Measurements from ENCODE around the gene INO80D. TPM values are rescaled to one million over a fixed set of nuclear protein-coding genes. Genes with fewer than 3 reads are reported as not detected.

Gene INO80D
- total RNA-seq, 1 experiment from 2014 or later = 46.0 TPM

GRCh38 chr2:205970348-205970747 is 115.6 kb downstream of the INO80D start:
- Histone ChIP-seq H3K18ac (ENCODE audit: insufficient read length, low read depth, low read length) (no peak overlapping the region), H2BK120ac (ENCODE audit: low read depth, low read length, poor library complexity, severe bottlenecking) (no peak overlapping the region), H3K14ac (ENCODE audit: insufficient read depth, low read length) (no peak overlapping the region), H3K79me2 (ENCODE audit: insufficient read depth, low read length) (peaks cover 2% of the 10 kb centered on the region; the same call in 1 of the 2 replicates), H4K8ac (replicated peaks; ENCODE audit: insufficient read length, low read depth, low read length) (no peak overlapping the region), H3K27me3 (ENCODE audit: insufficient read depth, low read length) (no peaks in the 10 kb centered on the region), H3K27ac (ENCODE audit: insufficient read length, low read depth, low read length) (no peak overlapping the region), H3K23me2 (ENCODE audit: insufficient read length, low read depth, low read length, poor library complexity, severe bottlenecking) (no peaks in the 10 kb centered on the region), H3K79me1 (ENCODE audit: insufficient read depth, low read depth, low read length, poor library complexity, severe bottlenecking) (no peaks in the 10 kb centered on the region), H3T11ph (ENCODE audit: low read length) (no peak overlapping the region), H3K4me1 (ENCODE audit: insufficient read depth, low read length) (peaks cover 9% of the 10 kb centered on the region; the same call in 1 of the 2 replicates), H4K20me1 (ENCODE audit: control insufficient read depth, insufficient read depth, insufficient read length) (no peaks in the 10 kb centered on the region), H4K91ac (ENCODE audit: insufficient read length, low read depth, low read length) (no peak overlapping the region), H2BK5ac (ENCODE audit: insufficient read length, low read length) (no peak overlapping the region), H3K4me2 (ENCODE audit: insufficient read depth, insufficient read length, low read length) (no peak overlapping the region), H3K4ac (ENCODE audit: low read depth, low read length) (no peak overlapping the region), H3K56ac (ENCODE audit: insufficient read length, low read depth, low read length) (no peak overlapping the region), H4K5ac (ENCODE audit: insufficient read length, low read depth, low read length) (no peak overlapping the region), H3K9me3 (ENCODE audit: control insufficient read depth, low read depth, low read length) (no peaks in the 10 kb centered on the region), H2BK12ac (ENCODE audit: insufficient read length, low read depth, low read length) (no peak overlapping the region), H3K23ac (ENCODE audit: insufficient read length, low read depth, low read length) (no peak overlapping the region), H2BK15ac (ENCODE audit: low read depth, low read length) (no peak overlapping the region), H2BK20ac (ENCODE audit: low read depth, low read length, poor library complexity, severe bottlenecking) (no peak overlapping the region), H2AK5ac (ENCODE audit: insufficient read length, low read length) (no peak overlapping the region), H2AFZ (ENCODE audit: low read length) (no peak overlapping the region), H3K9ac (ENCODE audit: extremely low read depth, insufficient read length, low read length) (no peak overlapping the region)
- no peaks in the 10 kb centered on the region for H3K36me3 Mint-ChIP-seq (ENCODE audit: insufficient read depth in 1 of 3, low read depth in 3 of 3)
- H3K27ac Mint-ChIP-seq = peak overlapping the region in 1 of 3 experiments; percentile 94; a peak in 3 of 7 replicates
- H3K4me3 Mint-ChIP-seq = peak overlapping the region in 1 of 2 experiments; percentile 43; a peak in 1 of 5 replicates
- H3K27me3 Mint-ChIP-seq (ENCODE audit: low read depth) = no peaks in the 10 kb centered on the region
- no peaks in the 10 kb centered on the region for H3K9me3 Mint-ChIP-seq
- peaks cover 23 to 37% of the 10 kb centered on the region in 2 experiments for H3K4me1 Mint-ChIP-seq
- no peak for TF ChIP-seq CTCF (conservative IDR thresholded peaks at IDR 0.05)
- DNase-seq = no peak
- no CpG with 5 or more reads among the region's 5 CpGs for WGBS (ENCODE audit: extremely low coverage, insufficient read length, low lambda C conversion rate)

All from H9 (cell line).